HUES48 (cell line): ENCODE results near the gene WTIP.
"Not testable (repeated sequence)": the region's sequence is repeated elsewhere in the genome, so short reads cannot be mapped to it uniquely, and the experiment has no call there.

Experiments
- H3K27ac ChIP-seq: one replicate; pipeline ENCODE4 v1.7.0; 2013; ENCODE audit warnings: low read depth, low read length, inconsistent platforms
- H3K27me3 ChIP-seq: 2 replicates; pipeline ENCODE4 v1.6.1; 2013; ENCODE audit warnings: mild to moderate bottlenecking, low read length; ENCODE audit not compliant: control insufficient read depth, insufficient read depth
- H3K36me3 ChIP-seq: 2 replicates; pipeline ENCODE4 v1.6.1; 2013; ENCODE audit warnings: low read length; ENCODE audit not compliant: control insufficient read depth, insufficient read depth
- H3K4me1 ChIP-seq: 2 replicates; pipeline ENCODE4 v1.6.1; 2013; ENCODE audit warnings: mild to moderate bottlenecking, low read length; ENCODE audit not compliant: control insufficient read depth, insufficient read depth
- H3K4me3 ChIP-seq: 2 replicates; pipeline ENCODE4 v1.5.1; 2013; ENCODE audit warnings: mild to moderate bottlenecking, low read depth, low read length
- H3K9ac ChIP-seq: 2 replicates; pipeline ENCODE4 v1.6.1; 2013; ENCODE audit warnings: mild to moderate bottlenecking, low read depth, low read length, moderate library complexity
- H3K9me3 ChIP-seq: 2 replicates; pipeline ENCODE4 v1.6.1; 2013; ENCODE audit warnings: low read length; ENCODE audit not compliant: control insufficient read depth, insufficient read depth

The WTIP gene

DNA sequence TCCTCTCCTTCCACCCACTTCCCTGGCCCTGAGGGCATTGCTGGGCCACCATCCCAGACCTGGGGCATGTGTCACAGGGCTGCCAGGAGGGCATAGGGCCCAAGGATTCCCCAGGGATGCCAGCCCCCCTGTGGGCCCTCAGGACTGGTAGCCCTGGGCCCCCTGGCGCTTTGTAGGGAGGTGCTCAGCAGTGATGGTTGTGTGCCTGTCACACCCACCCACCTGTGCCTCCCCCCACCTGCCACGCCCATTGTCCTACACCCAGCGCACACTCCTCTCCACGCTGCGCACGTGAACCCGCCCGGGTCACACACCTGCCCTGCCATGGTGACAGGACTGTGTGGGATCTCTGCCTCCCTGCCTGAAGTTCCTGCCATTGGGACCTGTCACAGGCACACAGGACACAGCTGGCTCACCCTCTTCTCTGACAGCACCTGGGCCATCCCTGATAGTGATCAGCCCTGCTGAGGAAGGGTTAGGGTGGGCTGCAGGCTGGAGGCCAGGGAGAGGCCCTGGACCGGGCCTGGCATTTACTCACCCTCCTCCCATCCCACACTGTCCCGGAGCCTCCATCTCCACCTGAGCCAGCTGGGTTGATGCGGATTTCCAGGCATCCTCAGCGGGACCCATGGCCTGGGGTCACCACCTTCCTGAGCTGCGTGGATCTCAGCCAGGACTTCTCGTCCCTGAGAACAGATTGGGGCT is 23.9 kb downstream of the WTIP start:
- H3K9ac ChIP-seq, result no peak overlapping the region
- H3K9me3 ChIP-seq, result peaks cover 4% of the 10 kb centered on the region
- peaks cover 10% of the 10 kb centered on the region for H3K27me3 ChIP-seq
- H3K36me3 ChIP-seq, result no peaks in the 10 kb centered on the region
- H3K4me3 ChIP-seq, result no peak overlapping the region
- H3K4me1 ChIP-seq, result no peaks in the 10 kb centered on the region
- no peak overlapping the region for H3K27ac ChIP-seq

- H3K9ac ChIP-seq, result no peak overlapping the region
- no peak overlapping the region for H3K4me3 ChIP-seq
- H3K36me3 ChIP-seq, result no peaks in the 10 kb centered on the region
- no peaks in the 10 kb centered on the region for H3K4me1 ChIP-seq
- H3K27me3 ChIP-seq, result peaks cover 5% of the 10 kb centered on the region
- H3K9me3 ChIP-seq, result peaks cover 6% of the 10 kb centered on the region
- no peak overlapping the region for H3K27ac ChIP-seq
Observed at GRCh38 chr19:34506026-34506370, 24.4 kb downstream of the WTIP start.

- H3K36me3 ChIP-seq, result no peaks in the 10 kb centered on the region
- no peaks in the 10 kb centered on the region for H3K4me1 ChIP-seq
Observed at GRCh38 chr19:34507414-34508067, 26.0 kb downstream of the WTIP start.

DNA sequence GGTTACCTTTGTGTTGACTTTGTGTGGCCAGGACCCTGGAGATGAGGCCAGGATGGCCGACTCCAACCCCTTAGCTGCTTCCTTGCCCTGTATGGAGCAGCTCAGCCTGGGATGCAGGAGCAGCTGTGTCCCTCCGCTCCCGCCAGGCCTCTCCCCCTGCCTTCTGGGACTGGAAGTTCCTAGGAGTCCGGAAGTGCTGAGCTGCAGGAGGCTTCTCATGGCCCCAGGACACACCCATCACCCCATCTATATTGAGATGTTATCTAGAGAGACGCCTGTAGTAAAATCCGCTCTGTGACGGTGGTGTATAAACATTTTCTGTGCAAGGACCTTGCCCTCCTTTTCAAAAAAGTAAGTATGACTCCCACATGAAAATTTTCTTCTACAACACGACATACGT is 27.0 kb downstream of the WTIP start:
- Histone ChIP-seq H3K4me1 (no peaks in the 10 kb centered on the region), H3K36me3 (no peaks in the 10 kb centered on the region), H3K27ac (no peak overlapping the region), H3K9ac (no peak overlapping the region), H3K9me3 (peaks cover 6% of the 10 kb centered on the region), H3K27me3 (no peaks in the 10 kb centered on the region), H3K4me3 (no peak overlapping the region)

More at GRCh38 chr19:34507414-34508067, 26.0 kb downstream of the WTIP start:
- Histone ChIP-seq H3K27ac (no peak overlapping the region), H3K9ac (no peak overlapping the region), H3K27me3 (no peaks in the 10 kb centered on the region), H3K4me3 (no peak overlapping the region), H3K9me3 (peaks cover 6% of the 10 kb centered on the region)

- H3K27me3 ChIP-seq, H3K4me3 ChIP-seq, H3K4me1 ChIP-seq, H3K27ac ChIP-seq, H3K9me3 ChIP-seq, H3K9ac ChIP-seq, H3K36me3 ChIP-seq: not testable (repeated sequence)
Observed at GRCh38 chr19:34510904-34511303, 29.3 kb downstream of the WTIP start.

- no peaks in the 10 kb centered on the region for H3K27me3 ChIP-seq
- no peaks in the 10 kb centered on the region for H3K36me3 ChIP-seq
- H3K9me3 ChIP-seq, result peaks cover 6% of the 10 kb centered on the region
- H3K9ac ChIP-seq, result no peak overlapping the region
- no peak overlapping the region for H3K4me3 ChIP-seq
- H3K4me1 ChIP-seq, result no peaks in the 10 kb centered on the region
- H3K27ac ChIP-seq, result no peak overlapping the region
Observed at GRCh38 chr19:34512254-34512822, 30.8 kb downstream of the WTIP start.

- Histone ChIP-seq H3K27me3 (no peaks in the 10 kb centered on the region), H3K4me3 (no peak overlapping the region), H3K9ac (no peak overlapping the region), H3K27ac (no peak overlapping the region), H3K9me3 (peaks cover 6% of the 10 kb centered on the region), H3K4me1 (no peaks in the 10 kb centered on the region), H3K36me3 (no peaks in the 10 kb centered on the region)
Observed at GRCh38 chr19:34513767-34514166, 32.2 kb downstream of the WTIP start.

- Histone ChIP-seq H3K9me3 (peaks cover 8% of the 10 kb centered on the region; the same call in 1 of the 2 replicates), H3K4me1 (no peaks in the 10 kb centered on the region), H3K27ac (no peak overlapping the region), H3K27me3 (no peaks in the 10 kb centered on the region), H3K36me3 (no peaks in the 10 kb centered on the region), H3K4me3 (no peak overlapping the region), H3K9ac (no peak overlapping the region)
Observed at GRCh38 chr19:34519602-34520001, 38.0 kb downstream of the WTIP start.

GRCh38 chr19:34523408-34523807 is 41.9 kb downstream of the WTIP start:
- H3K9me3 ChIP-seq, result peaks cover 12% of the 10 kb centered on the region; the same call in 1 of the 2 replicates
- H3K9ac ChIP-seq, result no peak overlapping the region
- H3K4me1 ChIP-seq, result no peaks in the 10 kb centered on the region
- no peak overlapping the region for H3K27ac ChIP-seq
- no peaks in the 10 kb centered on the region for H3K27me3 ChIP-seq
- no peak overlapping the region for H3K4me3 ChIP-seq
- H3K36me3 ChIP-seq, result no peaks in the 10 kb centered on the region

- Histone ChIP-seq H3K9ac (no peak overlapping the region), H3K9me3 (peaks cover 12% of the 10 kb centered on the region; the same call in 1 of the 2 replicates), H3K27ac (no peak overlapping the region), H3K4me1 (no peaks in the 10 kb centered on the region), H3K36me3 (no peaks in the 10 kb centered on the region), H3K4me3 (no peak overlapping the region), H3K27me3 (no peaks in the 10 kb centered on the region)
Observed at GRCh38 chr19:34525001-34525400, 43.4 kb downstream of the WTIP start.

DNA sequence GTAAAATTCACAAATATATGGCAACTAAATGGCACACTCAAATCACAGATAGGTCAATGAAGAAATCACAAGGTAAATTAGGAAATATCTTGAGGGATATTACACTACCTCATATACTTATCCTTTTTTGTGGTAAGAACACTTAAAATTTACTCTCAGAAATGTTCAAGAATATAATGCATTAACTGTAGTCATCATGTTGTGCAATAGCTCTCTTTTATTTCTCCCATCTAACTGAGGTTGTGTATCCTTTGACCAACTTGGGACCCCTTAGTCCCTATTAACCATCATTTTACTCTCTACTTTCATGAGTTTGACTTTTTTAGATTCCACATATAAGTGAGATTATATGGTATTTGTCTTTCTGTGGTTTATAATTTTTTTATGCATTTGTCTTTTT is 52.6 kb downstream of the WTIP start:
- H3K27me3 ChIP-seq, result no peaks in the 10 kb centered on the region; the same call in 1 of the 2 replicates

More for the DNA sequence above, 52.6 kb downstream of the WTIP start:
- H3K9me3 ChIP-seq, result no peaks in the 10 kb centered on the region
- H3K27ac ChIP-seq, result no peak overlapping the region
- H3K4me3 ChIP-seq, result no peak overlapping the region
- H3K4me1 ChIP-seq, result no peaks in the 10 kb centered on the region
- H3K36me3 ChIP-seq, result no peaks in the 10 kb centered on the region
- no peak overlapping the region for H3K9ac ChIP-seq
